ENCODE results near the gene SMARCC2. TPM values are rescaled to one million over a fixed set of nuclear protein-coding genes. Genes with fewer than 3 reads are reported as not detected.

SMARCC2 gene
- total RNA-seq, 1 donor from 2014 or later = 164 TPM

DNA sequence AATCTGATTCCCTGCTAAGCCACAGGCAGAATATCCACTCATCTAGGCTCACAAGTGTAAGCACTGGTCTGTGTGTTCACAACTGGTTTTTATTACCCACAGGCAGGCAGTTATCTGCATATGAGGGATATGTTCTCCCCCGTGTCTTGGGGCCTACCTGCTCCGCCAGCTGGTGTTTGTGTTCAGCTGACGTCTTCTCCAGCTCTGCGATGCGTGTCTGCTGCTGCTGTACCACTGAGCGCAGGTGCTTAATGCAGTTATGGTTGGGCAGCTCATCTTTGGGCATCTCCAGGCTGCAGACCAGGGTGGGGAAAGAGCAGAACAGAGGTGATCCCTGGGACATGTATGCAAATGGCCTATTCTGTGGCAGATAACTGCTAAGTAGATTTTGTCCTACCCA, 18.7 kb upstream of the SMARCC2 start:
- Mint-ChIP-seq H3K27me3 (ENCODE audit: low read depth) (no peaks in the 10 kb centered on the region), H3K27ac (ENCODE audit: unreplicated experiment) (no peak overlapping the region), H3K4me1 (no peaks in the 10 kb centered on the region), H3K36me3 (ENCODE audit: low read depth) (peaks cover 20% of the 10 kb centered on the region), H3K4me3 (no peak overlapping the region), H3K9me3 (no peaks in the 10 kb centered on the region)
- no peak for DNase-seq (ENCODE audit: low read depth, low spot score)
- TF ChIP-seq, protein P1, sequence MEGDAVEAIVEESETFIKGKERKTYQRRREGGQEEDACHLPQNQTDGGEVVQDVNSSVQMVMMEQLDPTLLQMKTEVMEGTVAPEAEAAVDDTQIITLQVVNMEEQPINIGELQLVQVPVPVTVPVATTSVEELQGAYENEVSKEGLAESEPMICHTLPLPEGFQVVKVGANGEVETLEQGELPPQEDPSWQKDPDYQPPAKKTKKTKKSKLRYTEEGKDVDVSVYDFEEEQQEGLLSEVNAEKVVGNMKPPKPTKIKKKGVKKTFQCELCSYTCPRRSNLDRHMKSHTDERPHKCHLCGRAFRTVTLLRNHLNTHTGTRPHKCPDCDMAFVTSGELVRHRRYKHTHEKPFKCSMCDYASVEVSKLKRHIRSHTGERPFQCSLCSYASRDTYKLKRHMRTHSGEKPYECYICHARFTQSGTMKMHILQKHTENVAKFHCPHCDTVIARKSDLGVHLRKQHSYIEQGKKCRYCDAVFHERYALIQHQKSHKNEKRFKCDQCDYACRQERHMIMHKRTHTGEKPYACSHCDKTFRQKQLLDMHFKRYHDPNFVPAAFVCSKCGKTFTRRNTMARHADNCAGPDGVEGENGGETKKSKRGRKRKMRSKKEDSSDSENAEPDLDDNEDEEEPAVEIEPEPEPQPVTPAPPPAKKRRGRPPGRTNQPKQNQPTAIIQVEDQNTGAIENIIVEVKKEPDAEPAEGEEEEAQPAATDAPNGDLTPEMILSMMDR (conservative IDR thresholded peaks at IDR 0.05) = no peak

GRCh38 chr12:56206452-56207166, 17.3 kb upstream of the SMARCC2 start:
- peak; percentile 52 for DNase-seq (ENCODE audit: low read depth, low spot score)
- Mint-ChIP-seq H3K4me1 (peaks cover 4% of the 10 kb centered on the region), H3K4me3 (no peak overlapping the region), H3K27ac (ENCODE audit: unreplicated experiment) (no peak overlapping the region), H3K36me3 (ENCODE audit: low read depth) (peaks cover 20% of the 10 kb centered on the region), H3K9me3 (no peaks in the 10 kb centered on the region), H3K27me3 (ENCODE audit: low read depth) (no peaks in the 10 kb centered on the region)
- TF ChIP-seq, protein P1 (conservative IDR thresholded peaks at IDR 0.05) = peak; percentile 64

- Mint-ChIP-seq H3K27ac (ENCODE audit: unreplicated experiment) (no peak overlapping the region), H3K27me3 (ENCODE audit: low read depth) (no peaks in the 10 kb centered on the region), H3K36me3 (ENCODE audit: low read depth) (peaks cover 16% of the 10 kb centered on the region), H3K4me3 (no peak overlapping the region), H3K4me1 (peaks cover 4% of the 10 kb centered on the region), H3K9me3 (no peaks in the 10 kb centered on the region)
- no peak for DNase-seq (ENCODE audit: low read depth, low spot score)
- TF ChIP-seq, protein P1 (conservative IDR thresholded peaks at IDR 0.05) = no peak
Measured at GRCh38 chr12:56205445-56205844, 16.2 kb upstream of the SMARCC2 start.

- H3K27ac Mint-ChIP-seq (ENCODE audit: unreplicated experiment) = no peak overlapping the region
Measured at GRCh38 chr12:56204275-56204674, 15.0 kb upstream of the SMARCC2 start.

DNA sequence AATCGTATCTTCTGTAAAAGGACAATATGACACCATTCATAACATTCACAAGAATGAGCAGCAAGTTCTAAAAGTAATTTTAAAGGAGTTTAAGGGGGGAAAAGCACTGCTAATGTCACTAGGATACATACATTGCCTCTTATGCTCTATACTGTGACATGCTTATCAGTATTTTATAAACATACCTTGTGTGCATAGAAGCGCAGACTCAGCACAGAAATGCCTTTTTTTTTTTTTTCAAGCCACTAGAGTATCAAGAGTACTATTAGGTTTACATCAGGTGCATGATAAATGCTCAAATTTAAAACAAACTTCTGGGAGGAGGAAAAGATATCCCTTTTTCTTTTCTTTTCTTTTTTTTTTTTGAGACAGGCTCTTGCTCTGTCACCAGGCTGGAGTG, 13.6 kb upstream of the SMARCC2 start:
- TF ChIP-seq, protein P1 (conservative IDR thresholded peaks at IDR 0.05) = no peak
- Mint-ChIP-seq H3K36me3 (ENCODE audit: low read depth) (peaks cover 11% of the 10 kb centered on the region), H3K4me1 (peaks cover 4% of the 10 kb centered on the region), H3K27ac (ENCODE audit: unreplicated experiment) (no peak overlapping the region), H3K4me3 (no peak overlapping the region), H3K27me3 (ENCODE audit: low read depth) (no peaks in the 10 kb centered on the region), H3K9me3 (no peaks in the 10 kb centered on the region)
- DNase-seq (ENCODE audit: low read depth, low spot score) = no peak

More at GRCh38 chr12:56204275-56204674, 15.0 kb upstream of the SMARCC2 start:
- peaks cover 11% of the 10 kb centered on the region for H3K36me3 Mint-ChIP-seq (ENCODE audit: low read depth)
- H3K4me1 Mint-ChIP-seq = peaks cover 4% of the 10 kb centered on the region
- no peaks in the 10 kb centered on the region for H3K27me3 Mint-ChIP-seq (ENCODE audit: low read depth)
- no peak for DNase-seq (ENCODE audit: low read depth, low spot score)
- H3K9me3 Mint-ChIP-seq = no peaks in the 10 kb centered on the region
- TF ChIP-seq, protein P1 (conservative IDR thresholded peaks at IDR 0.05) = no peak
- H3K4me3 Mint-ChIP-seq = no peak overlapping the region

Measured in neural crest cell (in vitro differentiated cells).